GM18868 (cell line): ENCODE data around the gene CDH16.
A peak's percentile ranks its signal among the peaks of the same experiment; 100 is the strongest.
"Not testable (repeated sequence)": the region's sequence is repeated elsewhere in the genome, so short reads cannot be mapped to it uniquely, and the experiment has no call there.

ENCODE experiments used
- ATAC-seq: cut with Tn5 transposase; IDR thresholded peaks from one replicate; pipeline ENCODE4 v1.9.1; 2021; ENCODE audit warnings: mild to moderate bottlenecking, moderate library complexity; ENCODE audit not compliant: unreplicated experiment

The CDH16 gene

GRCh38 chr16:66898933-66899309, 19.8 kb downstream of the CDH16 start:
- no peak for ATAC-seq

- ATAC-seq, result no peak
Observed at GRCh38 chr16:66898207-66898606, 20.5 kb downstream of the CDH16 start.

- ATAC-seq, result not testable (repeated sequence)
Observed at GRCh38 chr16:66896682-66897081, 22.0 kb downstream of the CDH16 start.

- no peak for ATAC-seq
Observed at GRCh38 chr16:66895999-66896398, 22.7 kb downstream of the CDH16 start.

- ATAC-seq, result no peak
Observed at GRCh38 chr16:66895689-66895979, 23.1 kb downstream of the CDH16 start.

GRCh38 chr16:66894948-66895688, 23.6 kb downstream of the CDH16 start:
- peak; percentile 85 for ATAC-seq

- no peak for ATAC-seq
Observed at GRCh38 chr16:66894055-66894454, 24.6 kb downstream of the CDH16 start.

- no peak for ATAC-seq
Observed at GRCh38 chr16:66891797-66892196, 26.9 kb downstream of the CDH16 start.

- ATAC-seq, result no peak
Observed at GRCh38 chr16:66891360-66891759, 27.3 kb downstream of the CDH16 start.

GRCh38 chr16:66890799-66891198, 27.9 kb downstream of the CDH16 start:
- no peak for ATAC-seq

- ATAC-seq, result no peak
Observed at GRCh38 chr16:66889622-66890021, 29.1 kb downstream of the CDH16 start.

- no peak for ATAC-seq
Observed at GRCh38 chr16:66888647-66889615, 29.8 kb downstream of the CDH16 start.

- no peak for ATAC-seq
Observed at GRCh38 chr16:66886914-66887313, 31.8 kb downstream of the CDH16 start.

GRCh38 chr16:66886321-66886720, 32.4 kb downstream of the CDH16 start:
- ATAC-seq, result no peak

GRCh38 chr16:66885491-66885890, 33.2 kb downstream of the CDH16 start:
- ATAC-seq, result no peak

GRCh38 chr16:66882702-66883101, 36.0 kb downstream of the CDH16 start:
- ATAC-seq, result no peak

- no peak for ATAC-seq
Observed at GRCh38 chr16:66881964-66882508, 36.6 kb downstream of the CDH16 start.

- no peak for ATAC-seq
Observed at GRCh38 chr16:66881560-66881959, 37.1 kb downstream of the CDH16 start.

GRCh38 chr16:66881014-66881417, 37.7 kb downstream of the CDH16 start:
- peak; percentile 2 for ATAC-seq

- peak; percentile 97 for ATAC-seq
Observed at GRCh38 chr16:66880288-66881013, 38.2 kb downstream of the CDH16 start, which contains the start of gene PDP2. TSS of gene PDP2 (plus strand) at chr16:66880515. CDS start at chr16:66884285, 3,770 bp downstream.

GRCh38 chr16:66878067-66878466, 40.6 kb downstream of the CDH16 start:
- ATAC-seq, result no peak
